ENCODE data around the gene RTL1. TPM values are rescaled to one million over a fixed set of nuclear protein-coding genes. Genes with fewer than 3 reads are reported as not detected.

The RTL1 gene
- total and polyA plus RNA-seq, 2 of the 8 experiments (the other 6 are each of a cell fraction or from before 2014, with no cell fraction given), result not detected

DNA sequence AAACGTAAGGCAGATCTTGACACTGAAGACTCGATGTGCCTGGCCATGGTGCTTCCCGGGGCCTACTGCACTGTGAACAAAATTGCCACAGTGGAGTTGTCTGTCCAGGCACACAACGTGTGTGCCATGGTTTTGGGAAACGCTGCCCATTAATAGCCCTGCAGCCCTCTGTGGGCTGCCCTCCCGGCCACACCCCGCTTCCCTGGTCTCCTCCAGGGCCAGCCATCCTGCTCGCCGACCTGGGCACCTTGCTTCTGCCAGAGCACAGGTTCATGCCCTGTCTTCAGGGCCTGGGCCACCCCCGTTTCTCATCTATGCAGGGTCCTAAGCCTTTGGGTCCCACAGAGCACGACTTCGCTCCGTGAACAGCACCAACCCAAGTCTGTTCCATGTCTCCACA lies 58.7 kb downstream of the RTL1 start:
- peaks cover 0 to 18% (median 13%) of the 10 kb centered on the region in 4 experiments; a peak in 6 of 7 replicates for H3K4me1 ChIP-seq (replicated peaks in 1 of 4; ENCODE audit: control insufficient read depth in 3 of 4, insufficient read depth in 4 of 4, low read length in 3 of 4)
- H3K23me2 ChIP-seq (ENCODE audit: low read depth, low read length), result no peaks in the 10 kb centered on the region
- H3K4me2 ChIP-seq (ENCODE audit: insufficient read depth in 1 of 2, low read depth in 2 of 2, low read length in 2 of 2), result no peak overlapping the region
- no peaks in the 10 kb centered on the region for H3K79me1 ChIP-seq (ENCODE audit: low read depth, low read length)
- no peak overlapping the region for H2BK12ac ChIP-seq (ENCODE audit: low read depth, low read length)
- H3K9me3 ChIP-seq (ENCODE audit: insufficient read depth in 2 of 2, low read depth in 1 of 2, low read length in 1 of 2), result no peaks in the 10 kb centered on the region
- no peak overlapping the region for H3K14ac ChIP-seq (ENCODE audit: insufficient read length)
- no peak overlapping the region for H2BK20ac ChIP-seq (ENCODE audit: low read length)
- no peak overlapping the region for H2AFZ ChIP-seq (ENCODE audit: low read length)
- H2BK5ac ChIP-seq (ENCODE audit: low read depth, low read length), result no peak overlapping the region
- POLR2A ChIA-PET (ENCODE audit: partially characterized antibody), result no interaction called here
- no peaks in the 10 kb centered on the region for H3K79me2 ChIP-seq (ENCODE audit: control insufficient read depth in 1 of 2, insufficient read depth in 2 of 2, low read length in 2 of 2)
- no peak overlapping the region for H3K56ac ChIP-seq (replicated peaks; ENCODE audit: insufficient read length, low read depth, low read length)
- no peaks in the 10 kb centered on the region for H3K36me3 ChIP-seq (ENCODE audit: control insufficient read depth in 2 of 4, insufficient read depth in 4 of 4, low read length in 3 of 4)
- no peak overlapping the region for H3K4ac ChIP-seq (replicated peaks; ENCODE audit: insufficient read length, low read depth, low read length)
- no peak overlapping the region for H3K9ac ChIP-seq (replicated peaks in 1 of 4; ENCODE audit: extremely low read depth in 1 of 4, low read depth in 3 of 4, low read length in 3 of 4)
- no peak overlapping the region for H3K4me3 ChIP-seq (ENCODE audit: extremely low read depth in 1 of 4, insufficient read depth in 2 of 4, low read depth in 3 of 4, low read length in 4 of 4)
- no peaks in the 10 kb centered on the region for H4K20me1 ChIP-seq (replicated peaks in 1 of 2; ENCODE audit: control insufficient read depth in 1 of 2, insufficient read depth in 2 of 2, low read length in 2 of 2)
- no peak overlapping the region for H4K8ac ChIP-seq (ENCODE audit: extremely low read depth, insufficient read depth, low read length)
- no peak overlapping the region for H2AK5ac ChIP-seq (ENCODE audit: low read depth, low read length)
- CTCF ChIA-PET (ENCODE audit: partially characterized antibody), result interaction anchor here (0.8 kb wide), 1 partner anchor 10 kb away, joined by 3 read pairs; no protein-coding TSS in a partner anchor
- no peak for DNase-seq (ENCODE audit: low read depth in 1 of 2, low spot score in 2 of 2)
- no peak overlapping the region for H3K18ac ChIP-seq (ENCODE audit: extremely low read depth, low read length)
- WGBS, 2 experiments (ENCODE audit: extremely low coverage in 1 of 2, insufficient coverage in 1 of 2, insufficient read length in 1 of 2, insufficient replicate concordance in 2 of 2, low coverage in 1 of 2, low lambda C conversion rate in 2 of 2, missing lambda C conversion rate in 1 of 2), result 89% methylated on average over 13 of the region's 13 CpGs; no CpG with 5 or more reads in 1 of the 2 experiments
- no peak overlapping the region for H3K23ac ChIP-seq (ENCODE audit: insufficient read length)
- H3K27ac ChIP-seq (ENCODE audit: low read depth, low read length), result no peak overlapping the region
- H3K27me3 ChIP-seq (replicated peaks in 1 of 4; ENCODE audit: control insufficient read depth in 3 of 4, extremely low read depth in 1 of 4, insufficient read depth in 3 of 4, low read length in 3 of 4), result no peaks in the 10 kb centered on the region
- no peak overlapping the region for H4K91ac ChIP-seq (replicated peaks; ENCODE audit: insufficient read length, low read length)
- no peak overlapping the region for H4K5ac ChIP-seq (ENCODE audit: insufficient read length, low read depth, low read length)
- no peak overlapping the region for H2BK120ac ChIP-seq (replicated peaks; ENCODE audit: low read depth, low read length)
- FAIRE-seq, result no peak
- no peak overlapping the region for H2BK15ac ChIP-seq (ENCODE audit: low read length)
- TF ChIP-seq RFX5 (IDR thresholded peaks at IDR 0.05; ENCODE audit: borderline replicate concordance, low read depth, low read length), result no peak
- no peak for TF ChIP-seq EGR1 (IDR thresholded peaks at IDR 0.05; ENCODE audit: borderline replicate concordance, low read depth, low read length)
- TF ChIP-seq BRCA1 (IDR thresholded peaks at IDR 0.05; ENCODE audit: low read depth, low read length), result no peak
- TF ChIP-seq CREB1 (IDR thresholded peaks at IDR 0.05), result no peak
- no peak for TF ChIP-seq BCL11A (IDR thresholded peaks at IDR 0.05; ENCODE audit: low read depth in 2 of 2, low read length in 2 of 2)
- TF ChIP-seq, protein P1, sequence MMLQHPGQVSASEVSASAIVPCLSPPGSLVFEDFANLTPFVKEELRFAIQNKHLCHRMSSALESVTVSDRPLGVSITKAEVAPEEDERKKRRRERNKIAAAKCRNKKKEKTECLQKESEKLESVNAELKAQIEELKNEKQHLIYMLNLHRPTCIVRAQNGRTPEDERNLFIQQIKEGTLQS (IDR thresholded peaks at IDR 0.05; ENCODE audit: insufficient read depth, low read depth, low read length), result no peak
- no peak for TF ChIP-seq TAF7 (optimal IDR thresholded peaks at IDR 0.05; ENCODE audit: borderline replicate concordance, low read depth, low read length)
- TF ChIP-seq, protein P2, sequence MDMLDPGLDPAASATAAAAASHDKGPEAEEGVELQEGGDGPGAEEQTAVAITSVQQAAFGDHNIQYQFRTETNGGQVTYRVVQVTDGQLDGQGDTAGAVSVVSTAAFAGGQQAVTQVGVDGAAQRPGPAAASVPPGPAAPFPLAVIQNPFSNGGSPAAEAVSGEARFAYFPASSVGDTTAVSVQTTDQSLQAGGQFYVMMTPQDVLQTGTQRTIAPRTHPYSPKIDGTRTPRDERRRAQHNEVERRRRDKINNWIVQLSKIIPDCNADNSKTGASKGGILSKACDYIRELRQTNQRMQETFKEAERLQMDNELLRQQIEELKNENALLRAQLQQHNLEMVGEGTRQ (IDR thresholded peaks at IDR 0.05; ENCODE audit: low read length), result no peak
- TF ChIP-seq EZH2 (IDR thresholded peaks at IDR 0.05; ENCODE audit: low read depth, low read length, severe bottlenecking), result no peak
- TF ChIP-seq SP1 (IDR thresholded peaks at IDR 0.05; ENCODE audit: low read depth, low read length), result no peak
- TF ChIP-seq SAP30 (IDR thresholded peaks at IDR 0.05; ENCODE audit: insufficient read depth, insufficient replicate concordance, low read length), result no peak
- no peak for TF ChIP-seq BACH1 (IDR thresholded peaks at IDR 0.05; ENCODE audit: low read length)
- no peak for TF ChIP-seq SP2 (IDR thresholded peaks at IDR 0.05; ENCODE audit: low read length)
- TF ChIP-seq FOSL1 (IDR thresholded peaks at IDR 0.05; ENCODE audit: insufficient read depth, low read depth, low read length), result no peak

Measured in H1 (cell line).